ENCODE measurements around the gene NEMP1.
"Not testable (repeated sequence)": the region's sequence is repeated elsewhere in the genome, so short reads cannot be mapped to it uniquely, and the experiment has no call there.

The NEMP1 gene

DNA sequence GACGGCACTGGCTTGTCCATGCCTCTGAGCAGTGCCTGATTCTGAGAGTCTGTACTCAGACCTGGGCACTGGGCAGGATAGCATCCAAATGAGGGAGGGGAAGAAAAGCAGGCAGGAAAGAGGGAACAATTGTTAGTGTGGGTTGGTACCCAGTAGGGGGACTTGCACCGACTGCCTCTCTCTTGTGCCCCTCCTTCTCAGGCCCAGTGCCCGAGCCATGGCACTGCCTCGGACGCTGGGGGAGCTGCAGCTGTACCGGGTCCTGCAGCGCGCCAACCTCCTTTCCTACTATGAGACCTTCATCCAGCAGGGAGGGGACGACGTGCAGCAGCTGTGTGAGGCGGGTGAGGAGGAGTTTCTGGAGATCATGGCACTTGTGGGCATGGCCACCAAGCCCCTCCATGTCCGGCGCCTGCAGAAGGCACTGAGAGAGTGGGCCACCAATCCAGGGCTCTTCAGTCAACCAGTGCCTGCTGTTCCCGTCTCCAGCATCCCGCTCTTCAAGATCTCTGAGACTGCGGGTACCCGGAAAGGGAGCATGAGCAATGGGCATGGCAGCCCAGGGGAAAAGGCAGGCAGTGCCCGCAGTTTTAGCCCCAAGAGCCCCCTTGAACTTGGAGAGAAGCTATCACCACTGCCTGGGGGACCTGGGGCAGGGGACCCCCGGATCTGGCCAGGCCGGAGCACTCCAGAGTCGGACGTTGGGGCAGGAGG, 12.5 kb upstream of the NEMP1 start:
- no peak for DNase-seq

DNA sequence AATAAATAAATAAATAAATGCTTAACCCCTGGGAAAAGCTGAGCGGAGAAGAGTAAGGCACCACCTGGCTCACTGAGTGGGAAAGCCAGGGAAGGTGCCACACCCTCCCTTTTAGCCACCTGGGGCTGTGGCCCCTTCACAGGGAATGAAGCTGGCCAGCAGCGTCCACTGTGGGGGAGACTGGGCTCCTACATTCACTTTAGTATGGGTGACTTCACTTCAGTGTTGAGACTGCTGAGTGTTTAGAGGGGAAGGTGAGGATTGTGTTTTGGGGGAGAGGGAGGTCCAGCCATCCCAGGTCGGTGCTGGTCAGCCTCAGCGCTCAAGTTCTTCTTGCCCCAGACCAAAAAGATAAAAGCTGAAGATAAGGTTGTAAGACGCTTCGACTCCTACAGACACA, 11.9 kb upstream of the NEMP1 start:
- no peak for DNase-seq

DNA sequence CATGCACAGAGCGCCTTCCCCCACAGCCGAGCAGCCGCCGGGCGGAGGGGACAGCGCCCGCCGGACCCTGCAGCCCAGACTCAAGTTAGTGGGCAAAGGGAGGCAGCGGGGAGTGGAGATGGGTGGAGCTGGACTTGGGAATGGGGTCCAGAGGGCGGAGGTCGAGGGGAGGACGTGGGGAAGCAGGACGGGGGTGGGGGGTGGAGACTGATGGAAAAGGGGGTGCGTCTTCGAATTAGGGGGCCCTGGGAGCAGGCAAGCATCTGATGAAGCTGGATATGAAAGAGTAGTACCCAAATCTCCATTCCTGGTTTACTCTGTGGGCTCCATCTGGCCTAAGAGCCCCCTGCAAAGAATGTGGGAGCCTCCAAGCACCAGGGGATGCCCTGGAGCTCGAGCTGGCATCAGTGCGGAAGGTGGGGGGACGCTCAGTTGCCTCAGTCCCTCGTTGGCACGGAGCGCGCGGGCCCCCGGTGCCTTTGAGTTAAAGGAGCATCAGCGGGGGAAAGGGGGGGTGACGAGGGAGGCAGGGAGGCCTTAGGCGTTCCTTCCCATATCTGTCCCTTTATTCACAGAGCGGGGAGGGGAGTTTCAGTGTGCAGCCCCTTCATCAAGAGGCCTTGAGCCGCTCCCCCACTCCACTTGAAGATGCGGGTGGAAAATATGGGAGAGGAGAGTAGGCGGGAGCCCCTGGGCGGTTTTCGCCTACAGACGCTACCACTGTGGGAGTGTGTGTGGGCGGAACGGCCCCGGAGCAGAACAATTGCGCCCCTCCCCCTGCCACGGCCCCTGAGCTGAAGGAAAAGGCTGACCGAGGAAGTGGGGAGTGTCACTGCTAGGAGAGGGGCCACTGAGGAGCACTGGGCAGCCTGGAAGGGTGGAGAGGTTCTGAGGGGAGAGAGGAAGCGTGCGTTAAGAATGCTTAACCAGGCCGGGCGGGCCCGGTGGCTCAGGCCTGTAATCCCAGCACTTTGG, 11.0 kb upstream of the NEMP1 start:
- DNase-seq: peak; percentile 80

DNA sequence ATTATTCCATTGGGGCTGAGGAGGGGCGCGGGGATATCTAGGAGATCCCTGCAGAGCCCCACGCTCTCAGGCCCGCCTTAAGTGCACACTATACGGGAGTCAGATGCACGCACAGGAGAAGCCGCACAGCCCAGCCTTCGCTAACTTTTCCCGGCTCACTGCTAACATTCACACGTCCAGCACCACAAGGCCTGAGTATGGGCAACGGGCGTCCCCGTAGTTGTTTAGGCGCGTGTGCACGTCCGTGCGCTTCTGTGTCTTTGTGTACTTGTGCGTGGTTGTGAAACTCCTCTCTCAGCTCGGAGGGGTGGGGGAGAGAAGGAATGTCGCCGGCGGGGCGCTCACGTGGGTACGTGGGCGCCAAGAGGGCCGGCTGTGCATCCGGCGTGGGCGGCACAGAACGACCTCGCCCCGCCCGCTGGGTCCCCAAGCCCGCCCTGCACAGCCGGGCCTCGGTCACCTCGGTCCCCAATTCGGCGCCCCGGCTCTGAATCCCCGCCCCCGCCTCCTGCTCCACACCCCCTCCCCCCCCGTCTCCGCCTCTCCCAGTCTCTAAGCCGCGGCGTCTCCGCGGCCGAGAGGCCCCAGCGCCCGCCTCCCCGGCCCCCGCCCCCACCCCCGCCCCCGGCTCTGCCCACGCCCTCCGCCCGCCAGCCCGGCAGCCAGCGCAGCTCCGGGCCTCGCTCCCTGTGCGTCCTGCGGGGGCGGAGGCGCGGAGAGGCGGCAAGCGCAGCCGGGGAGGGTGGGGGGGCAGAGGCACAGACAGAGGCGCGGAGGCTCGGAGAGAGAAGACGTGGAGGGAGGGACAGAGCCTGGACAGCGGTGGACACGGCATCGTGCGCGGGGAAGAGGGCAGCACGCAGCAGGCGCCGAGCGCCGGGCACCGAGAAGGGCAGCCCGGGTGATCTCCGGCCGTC, 10.0 kb upstream of the NEMP1 start, which contains the start of gene NAB2:
Gene NAB2, plus strand, starts transcription at position 761 of the 917 bp plus-strand sequence. CDS start 158 bp downstream, outside the sequence.
- peak; percentile 96 for DNase-seq

DNA sequence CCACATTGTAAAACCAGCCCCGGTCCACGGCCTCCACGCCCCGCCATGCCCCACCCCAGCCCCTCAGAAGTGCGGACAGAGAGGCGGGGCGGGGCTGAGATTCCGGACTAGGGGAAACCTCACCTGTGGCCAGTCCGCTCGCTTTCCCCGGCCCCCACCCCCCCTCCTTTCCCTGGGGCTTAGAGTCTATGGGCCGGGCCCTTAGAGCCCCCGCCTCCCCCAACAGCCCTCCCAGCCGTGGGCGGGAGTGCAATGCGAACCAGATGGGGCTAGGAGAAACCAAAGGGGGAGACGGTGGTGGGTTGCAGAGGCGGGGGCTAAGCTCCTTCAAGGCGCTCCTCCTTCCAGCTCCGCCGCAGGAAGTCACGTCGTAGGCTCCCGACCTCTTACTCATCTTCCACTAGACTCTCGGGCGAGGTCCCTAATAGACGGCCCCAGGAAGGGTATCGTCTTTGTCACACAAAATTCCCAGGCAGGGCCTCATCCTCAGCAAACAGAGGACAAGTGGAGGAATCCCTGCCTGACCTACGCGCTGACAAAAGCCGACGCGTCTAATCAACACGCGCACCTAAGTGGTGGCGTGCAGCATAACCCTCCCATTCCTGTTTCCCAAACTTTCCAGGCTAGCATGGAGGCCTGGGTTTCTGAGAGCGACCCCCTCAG, 9.2 kb upstream of the NEMP1 start:
- DNase-seq: peak; percentile 90

DNA sequence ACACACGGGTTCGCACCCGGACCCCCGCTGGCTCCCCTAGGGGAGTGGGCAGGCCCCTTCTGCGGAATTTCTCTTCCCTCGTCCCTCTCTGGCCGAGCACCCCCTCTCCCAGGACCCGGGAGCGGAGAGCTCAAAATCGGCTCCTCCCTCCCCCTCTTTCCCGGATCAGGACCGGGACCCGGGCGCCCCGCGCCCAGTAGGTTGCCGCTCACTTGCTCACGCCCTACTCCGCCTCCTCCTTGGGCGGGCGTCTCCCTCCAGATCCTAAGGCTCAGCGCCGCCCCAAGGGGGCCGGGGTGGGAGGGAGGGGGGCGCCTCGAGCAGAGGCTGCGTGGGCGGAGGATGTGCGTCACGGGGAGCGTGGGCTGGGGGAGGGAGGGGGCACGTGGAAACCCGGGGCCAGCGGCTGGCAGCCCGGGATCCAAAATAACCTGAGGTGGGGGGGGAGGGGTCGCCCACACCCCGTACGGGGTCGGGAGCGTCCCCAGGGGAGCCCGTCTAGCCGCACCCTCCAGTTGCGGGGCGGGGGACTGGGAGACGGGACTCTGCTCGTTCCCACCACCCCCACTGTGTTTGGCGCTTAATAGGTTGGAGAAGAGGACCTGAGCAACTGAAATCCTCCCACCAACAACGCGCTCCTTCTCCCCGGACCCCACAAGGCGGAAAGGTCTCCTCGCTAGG, 8.6 kb upstream of the NEMP1 start:
- DNase-seq: peak; percentile 85

DNA sequence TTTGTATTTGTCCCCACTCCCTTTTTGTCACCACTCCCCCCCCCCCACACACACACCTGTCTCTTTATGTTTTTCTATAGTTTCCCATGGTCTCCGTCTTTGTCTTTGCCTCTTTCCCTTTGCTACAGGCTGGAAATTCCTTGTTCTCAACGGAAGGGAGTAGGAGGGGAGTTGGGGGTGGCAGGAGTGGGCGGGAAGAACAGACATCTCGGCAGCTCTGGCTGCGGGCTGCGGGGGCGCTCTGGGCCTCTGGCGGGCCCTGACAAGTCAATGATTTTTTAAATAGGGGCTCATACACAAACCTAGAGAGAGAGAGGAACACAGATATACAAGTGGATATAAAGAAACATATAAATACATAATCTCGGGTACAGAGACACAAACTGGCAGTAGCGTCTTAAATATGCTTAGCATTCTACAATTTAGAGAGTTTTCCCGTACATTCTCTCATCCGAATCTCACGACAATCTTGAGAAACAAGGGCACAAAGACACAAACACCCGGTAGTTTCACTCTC, 8.0 kb upstream of the NEMP1 start:
- DNase-seq: peak; percentile 82

DNA sequence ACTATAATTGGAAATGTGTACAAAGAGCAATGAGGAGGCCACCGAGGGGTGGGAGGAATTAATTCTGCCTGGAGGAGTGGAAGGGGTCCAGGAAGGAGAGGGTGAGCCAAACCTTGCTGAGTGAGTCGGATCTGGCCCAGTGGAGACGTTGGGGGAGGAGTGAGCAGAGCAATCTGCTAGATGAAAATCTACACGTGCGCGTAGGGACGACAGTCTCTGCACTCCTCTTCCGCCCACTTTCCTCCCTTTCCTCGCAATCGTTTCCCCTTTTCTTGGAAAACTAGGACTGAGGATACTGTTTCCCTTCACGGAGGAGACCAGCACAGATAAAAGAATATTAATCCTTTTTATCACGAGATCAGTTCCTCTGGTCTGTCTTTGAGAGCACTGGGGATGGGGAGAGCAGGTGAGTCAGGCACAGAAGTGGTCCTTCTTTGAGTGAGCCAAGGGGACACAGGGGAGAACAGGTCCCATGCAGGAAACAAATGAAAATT, 7.5 kb upstream of the NEMP1 start:
- DNase-seq: peak; percentile 84

DNA sequence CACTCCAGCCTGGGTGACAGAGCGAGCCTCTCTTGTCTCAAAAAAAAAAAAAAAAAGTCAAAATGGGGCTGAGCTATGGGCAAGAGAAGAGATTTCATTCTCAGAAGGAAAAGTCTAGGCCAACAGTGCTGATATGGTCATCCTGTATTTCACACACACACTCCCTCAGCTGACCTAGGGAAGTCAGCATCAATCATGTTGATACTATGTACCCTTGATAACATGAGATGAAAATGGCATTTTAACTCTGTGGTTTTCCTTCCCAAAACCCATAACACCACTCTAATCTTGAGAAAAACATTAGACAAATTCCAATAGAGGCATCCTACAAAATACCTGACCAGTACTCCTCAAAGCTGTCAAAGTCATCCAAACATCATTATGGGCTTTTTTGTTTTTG, 2.3 kb upstream of the NEMP1 start:
- DNase-seq: peak; percentile 23

DNA sequence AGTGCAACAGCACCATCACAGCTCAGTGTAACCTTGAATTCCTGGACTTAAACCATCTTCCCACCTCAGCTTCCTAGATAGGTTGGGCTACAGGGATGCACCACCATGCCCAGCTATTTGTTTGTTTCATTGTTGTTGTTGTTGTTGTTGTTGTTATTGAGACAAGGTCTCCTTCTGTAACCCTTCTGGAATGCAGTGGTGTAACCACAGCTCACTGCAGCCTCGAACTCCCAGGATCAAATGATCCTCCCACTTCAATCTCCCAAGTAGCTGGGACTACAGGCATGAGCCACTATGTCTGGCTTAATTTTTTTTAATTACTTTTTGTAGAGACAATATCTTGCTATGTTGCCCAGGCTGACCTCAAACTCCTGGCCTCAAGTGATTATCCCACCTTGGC, 1.2 kb upstream of the NEMP1 start:
- DNase-seq: no peak

DNA sequence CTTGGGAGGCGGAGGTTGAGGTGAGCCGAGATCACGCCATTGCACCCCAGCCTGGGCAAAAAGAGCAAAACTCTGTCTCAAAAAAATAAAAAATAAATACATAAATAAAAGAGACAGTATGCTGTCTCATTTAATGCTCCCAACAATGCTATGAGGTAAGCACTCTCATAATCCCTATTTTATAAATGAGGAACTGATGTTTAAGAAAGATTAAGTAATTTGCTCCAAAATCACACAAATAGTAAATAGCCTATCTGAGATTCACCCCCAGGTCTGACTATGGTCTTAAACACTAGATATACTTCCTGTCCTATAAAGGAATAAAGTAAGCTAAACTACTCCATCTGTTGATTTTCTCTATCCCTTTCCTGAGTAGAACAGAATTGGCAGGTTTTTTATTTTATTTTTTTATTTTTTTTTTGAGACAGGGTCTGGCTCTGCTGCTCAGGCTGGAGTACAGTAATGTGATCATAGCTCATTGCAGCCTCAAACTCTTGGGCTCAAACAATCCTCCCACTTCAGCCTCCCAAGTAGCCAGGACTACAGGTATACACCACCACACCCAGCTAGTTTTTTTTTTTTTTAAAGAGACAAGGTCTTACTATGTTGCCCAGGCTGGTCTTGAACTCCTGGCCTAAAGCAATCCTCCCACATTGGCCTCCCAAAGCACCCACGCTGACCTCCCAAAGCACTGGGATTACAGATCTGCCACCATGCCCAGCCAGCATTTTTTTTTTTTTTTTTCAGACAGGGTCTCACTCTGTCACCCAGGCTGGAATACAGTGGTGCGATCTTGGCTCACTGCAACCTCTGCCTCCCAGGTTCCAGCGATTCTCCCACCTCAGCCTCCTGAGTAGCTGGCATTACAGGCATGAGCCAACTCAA, 4.8 kb downstream of the NEMP1 start:
- DNase-seq: not testable (repeated sequence)

DNA sequence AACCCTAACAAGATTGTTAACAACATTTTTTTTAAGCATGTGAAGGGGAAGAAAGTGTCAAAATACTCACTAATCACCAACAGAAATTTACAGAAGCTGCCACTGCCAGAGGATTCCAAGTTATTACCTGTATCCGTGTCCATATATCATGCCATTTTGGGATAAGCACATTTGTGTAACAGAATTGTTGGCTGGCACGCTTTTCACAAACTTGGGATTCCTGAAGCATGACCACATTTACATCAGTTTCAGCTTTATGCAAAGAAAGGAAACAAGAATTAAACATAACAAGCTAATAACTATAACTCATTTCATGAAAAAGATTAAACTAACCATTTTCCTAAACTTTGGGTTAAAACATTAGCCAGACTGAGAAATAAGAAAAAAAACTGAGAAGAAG, 5.9 kb downstream of the NEMP1 start:
- no peak for DNase-seq

DNA sequence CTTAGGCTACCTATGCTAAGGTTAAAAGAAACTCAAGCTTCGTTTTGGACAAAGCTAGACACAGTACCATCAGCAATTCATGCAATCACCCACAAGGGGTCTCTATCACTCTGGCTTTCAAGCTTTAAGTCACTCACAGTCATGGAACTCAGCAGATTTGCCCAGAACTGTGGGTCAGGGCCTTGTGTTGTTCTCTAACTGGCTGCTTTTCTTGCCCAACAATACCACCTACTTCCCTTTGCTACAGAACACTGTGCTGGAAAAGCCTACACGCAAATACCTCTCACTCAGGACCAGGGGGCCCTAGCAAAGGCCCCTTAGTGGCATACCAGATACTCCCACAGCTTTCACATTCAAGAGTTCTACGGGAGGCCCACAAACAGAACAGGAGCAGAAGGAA, 9.1 kb downstream of the NEMP1 start:
- peak; percentile 89 for DNase-seq

DNA sequence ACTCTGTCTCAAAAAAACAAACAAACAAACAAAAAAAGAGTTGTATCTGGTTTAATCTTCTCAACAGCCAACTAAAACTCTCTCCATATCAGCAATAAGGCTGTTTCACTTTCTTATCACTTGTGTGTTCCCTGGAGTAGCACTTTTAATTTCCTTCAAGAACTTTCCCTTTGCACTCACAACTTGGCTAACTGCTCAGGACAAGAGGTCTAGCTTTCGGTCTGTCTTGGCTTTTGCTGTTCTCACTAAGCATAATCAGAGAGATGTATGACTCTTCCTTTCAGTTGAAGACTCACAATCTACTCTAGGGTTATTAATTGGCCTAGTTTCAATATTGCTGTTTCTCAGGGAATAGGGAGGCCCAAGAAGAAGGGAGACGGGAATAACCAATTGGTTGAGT, 12.3 kb downstream of the NEMP1 start:
- no peak for DNase-seq

DNA sequence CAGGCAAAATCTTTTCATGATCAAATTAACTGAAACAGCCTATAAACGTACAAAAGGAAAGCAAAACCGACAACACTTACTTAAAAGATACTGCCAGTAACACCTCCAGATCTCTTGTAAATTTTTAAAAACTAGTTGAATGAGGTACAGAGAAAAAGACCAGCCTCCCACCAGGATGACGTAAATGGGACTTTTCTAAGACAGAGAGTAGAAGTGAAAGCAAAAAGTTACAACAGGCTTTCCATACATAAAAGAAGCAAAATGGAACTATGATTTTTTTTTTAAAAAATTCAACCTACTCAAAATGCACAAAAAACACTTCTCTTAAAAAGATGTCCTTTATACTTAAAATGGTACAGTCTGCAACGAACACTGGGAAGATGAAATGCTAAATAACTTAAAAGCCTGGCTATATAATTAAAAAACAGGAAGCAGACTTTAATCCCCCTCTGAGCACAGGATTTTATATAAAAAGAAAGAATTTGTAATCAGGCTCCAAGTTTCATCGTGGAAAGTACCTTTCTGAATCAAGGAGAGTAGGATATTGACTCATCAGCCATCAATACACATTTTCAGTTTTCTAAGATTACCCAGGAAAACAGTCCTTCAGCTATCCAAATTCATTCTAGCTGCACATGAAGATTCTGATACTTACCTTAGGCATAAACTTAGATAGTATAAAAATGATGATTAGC, 14.5 kb downstream of the NEMP1 start:
- peak; percentile 27 for DNase-seq

DNA sequence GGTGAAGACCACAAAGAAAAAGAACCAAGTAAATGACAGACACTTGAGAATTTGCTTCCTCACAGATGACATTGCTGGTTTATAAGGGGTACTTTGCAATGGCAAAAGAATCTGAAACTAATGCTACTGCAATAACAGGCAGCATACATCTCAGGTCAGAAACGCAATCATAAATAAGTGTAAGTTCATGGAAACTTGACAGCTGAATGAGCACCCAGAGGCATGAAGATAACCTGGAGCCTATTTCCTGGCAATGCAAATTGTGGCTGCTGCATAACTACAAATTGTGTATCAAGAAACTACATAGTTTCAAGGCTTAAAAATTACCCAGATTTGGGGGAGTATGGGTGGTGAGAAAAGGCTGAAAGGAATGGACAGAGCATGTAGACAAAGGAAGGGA, 20.1 kb downstream of the NEMP1 start:
- DNase-seq: no peak

DNA sequence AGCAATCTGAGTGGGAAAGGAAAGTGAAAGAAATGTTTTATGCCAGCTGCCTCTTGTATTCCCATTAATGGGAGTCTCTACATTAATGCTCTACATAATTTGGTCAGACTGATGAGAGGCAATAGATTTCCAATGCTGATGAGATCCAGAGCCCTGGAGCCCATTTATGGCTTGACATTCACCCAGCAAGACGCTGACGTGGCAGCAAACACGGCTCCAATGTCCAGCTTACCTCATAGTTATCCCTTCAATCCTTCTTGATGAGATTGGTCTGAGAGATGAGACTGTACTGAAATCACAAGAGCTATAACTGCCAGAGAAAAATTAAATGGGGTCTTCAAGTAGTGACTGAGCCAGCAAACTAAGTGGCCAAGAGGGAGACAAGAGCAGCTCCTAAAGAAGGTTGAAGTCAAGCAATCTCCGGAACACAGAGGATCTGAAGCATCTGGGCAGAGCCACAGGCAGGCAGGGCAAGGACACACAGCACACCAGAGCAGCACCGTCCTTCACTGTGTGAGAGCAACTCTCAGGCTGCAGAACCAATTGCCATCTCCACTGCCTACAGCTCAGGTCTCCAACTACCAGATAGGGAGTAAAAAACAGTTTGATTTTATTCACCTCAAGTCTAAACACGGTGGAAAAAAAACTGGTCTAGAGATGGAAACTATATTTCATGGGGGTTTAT, 21.4 kb downstream of the NEMP1 start:
- no peak for DNase-seq

DNA sequence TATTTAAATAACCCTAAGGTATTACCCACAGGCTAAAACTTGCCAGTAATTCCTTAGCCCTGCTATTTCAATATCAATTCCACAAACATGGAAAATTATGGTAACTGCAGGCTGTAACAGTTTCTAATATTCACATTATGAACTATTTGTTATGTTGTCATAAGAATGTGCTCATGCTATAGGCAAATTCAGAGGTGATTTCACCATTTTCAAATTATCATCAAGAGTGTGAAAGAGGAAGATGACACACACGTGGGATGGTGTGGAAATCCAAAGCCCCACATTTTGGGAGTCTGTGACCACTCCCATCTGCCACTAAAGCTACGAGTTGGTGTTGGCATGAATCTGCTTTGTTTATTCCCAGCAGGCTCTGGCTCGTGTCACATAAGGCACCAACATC, 22.8 kb downstream of the NEMP1 start:
- DNase-seq: peak; percentile 25

DNA sequence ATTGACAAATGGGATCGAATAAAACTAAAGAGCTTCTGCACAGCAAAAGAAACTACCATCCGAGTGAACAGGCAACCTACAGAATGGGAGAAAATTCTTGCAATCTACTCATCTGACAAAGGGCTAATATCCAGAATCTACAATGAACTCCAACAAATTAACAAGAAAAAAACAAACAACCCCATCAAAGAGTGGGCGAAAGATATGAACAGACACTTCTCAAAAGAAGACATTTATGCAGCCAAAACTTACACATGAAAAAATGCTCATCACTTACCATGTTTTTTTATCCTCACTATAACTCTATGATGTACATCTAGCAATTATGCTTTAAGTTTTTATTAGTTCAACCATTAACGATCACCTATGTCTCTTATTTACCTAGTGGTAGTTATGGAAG, 24.7 kb downstream of the NEMP1 start:
- DNase-seq: not testable (repeated sequence)

Data from OCI-M1 (cell line).